Sigmoid colon (tissue), 4 donors: Measurements from ENCODE around the gene CDK11A.

Experiments used
- EP300 ChIP-seq, 4 donors: sonication (generic); formaldehyde crosslinking; IDR thresholded peaks; one replicate each; pipeline ENCODE4 v1.6.1; 2017; ENCODE audit warnings: antibody characterized with exemption in 4 of 4
- POLR2AphosphoS5 ChIP-seq, 4 donors: sonication (generic); formaldehyde crosslinking; IDR thresholded peaks; one replicate each; pipeline ENCODE4 v1.6.1; 2017; ENCODE audit warnings: antibody characterized with exemption in 4 of 4
- TF ChIP-seq, protein P1 (sequence below), 4 experiments: fragments of 450-650 bp in 3 of 4; fragments of 200-600 bp in 1 of 4; IDR thresholded peaks; one replicate each; pipeline ENCODE4 v1.5.1; 2016 to 2019; ENCODE audit warnings: antibody characterized with exemption in 4 of 4, mild to moderate bottlenecking in 3 of 4, moderate library complexity in 2 of 4

DNA sequence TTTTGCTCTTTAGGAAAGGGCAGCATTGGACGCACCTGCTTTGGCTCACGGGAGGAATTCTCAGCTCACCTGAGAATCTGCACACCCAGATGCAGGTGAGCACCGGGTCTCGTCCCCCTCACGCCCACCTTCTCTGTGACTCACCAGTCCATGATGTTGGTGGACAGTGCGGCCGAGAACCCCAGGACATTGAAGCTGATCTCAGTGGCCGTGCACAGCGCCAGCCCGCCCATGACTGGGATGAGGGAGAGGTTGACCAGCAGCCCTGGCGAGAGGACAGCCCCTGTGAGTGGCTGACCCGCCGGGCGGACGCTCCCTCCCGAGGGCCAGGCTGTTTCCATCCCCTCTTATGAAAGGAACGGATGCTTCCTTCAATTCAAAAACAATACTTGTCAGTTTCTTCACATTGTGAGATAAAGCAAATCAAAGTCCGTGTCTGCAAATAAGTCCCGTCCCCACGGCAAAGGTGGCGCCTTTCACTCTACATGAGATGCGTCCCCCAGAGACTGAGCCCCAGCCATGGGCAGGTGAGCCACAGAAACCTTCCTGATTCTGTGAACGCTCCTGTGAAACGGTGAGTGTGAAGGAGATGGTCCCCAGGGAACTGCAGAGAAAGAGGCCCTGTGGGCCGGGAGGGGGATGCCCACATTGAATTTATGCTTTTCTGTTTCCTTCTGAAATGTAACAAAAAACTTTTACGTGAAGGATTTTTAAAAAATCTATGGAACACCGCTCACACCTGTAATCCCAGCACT is 52.6 kb downstream of the CDK11A start:
- TF ChIP-seq, protein P1, sequence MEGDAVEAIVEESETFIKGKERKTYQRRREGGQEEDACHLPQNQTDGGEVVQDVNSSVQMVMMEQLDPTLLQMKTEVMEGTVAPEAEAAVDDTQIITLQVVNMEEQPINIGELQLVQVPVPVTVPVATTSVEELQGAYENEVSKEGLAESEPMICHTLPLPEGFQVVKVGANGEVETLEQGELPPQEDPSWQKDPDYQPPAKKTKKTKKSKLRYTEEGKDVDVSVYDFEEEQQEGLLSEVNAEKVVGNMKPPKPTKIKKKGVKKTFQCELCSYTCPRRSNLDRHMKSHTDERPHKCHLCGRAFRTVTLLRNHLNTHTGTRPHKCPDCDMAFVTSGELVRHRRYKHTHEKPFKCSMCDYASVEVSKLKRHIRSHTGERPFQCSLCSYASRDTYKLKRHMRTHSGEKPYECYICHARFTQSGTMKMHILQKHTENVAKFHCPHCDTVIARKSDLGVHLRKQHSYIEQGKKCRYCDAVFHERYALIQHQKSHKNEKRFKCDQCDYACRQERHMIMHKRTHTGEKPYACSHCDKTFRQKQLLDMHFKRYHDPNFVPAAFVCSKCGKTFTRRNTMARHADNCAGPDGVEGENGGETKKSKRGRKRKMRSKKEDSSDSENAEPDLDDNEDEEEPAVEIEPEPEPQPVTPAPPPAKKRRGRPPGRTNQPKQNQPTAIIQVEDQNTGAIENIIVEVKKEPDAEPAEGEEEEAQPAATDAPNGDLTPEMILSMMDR (IDR thresholded peaks at IDR 0.05): no peak
- no peak for TF ChIP-seq EP300 (IDR thresholded peaks at IDR 0.05)
- TF ChIP-seq POLR2AphosphoS5 (IDR thresholded peaks at IDR 0.05): no peak
